Activated CD4-positive, alpha-beta memory T cell treated with anti-CD3 and anti-CD28 coated beads for 36 hours (primary cell): ENCODE measurements around the gene DCTN2. TPM values are rescaled to one million over a fixed set of nuclear protein-coding genes. Genes with fewer than 3 reads are reported as not detected.
A peak's percentile ranks its signal among the peaks of the same experiment; 100 is the strongest.

Source experiments
- CTCF ChIA-PET: fragments of 350-600 bp; sonication (Branson Sonifier 250); formaldehyde crosslinking; loops from one replicate; lab custom pipeline; 2021; ENCODE audit warnings: antibody characterized with exemption, inconsistent platforms; lab: Charles Lee
- POLR2A ChIA-PET: fragments of 350-600 bp; sonication (Branson Sonifier 250); formaldehyde crosslinking; loops from one replicate; lab custom pipeline; 2021; ENCODE audit warnings: antibody characterized with exemption; lab: Charles Lee
- DNase-seq: peaks from one replicate; pipeline ENCODE4 v3.0.0-alpha.2; 2020
- H3K27ac Mint-ChIP-seq: one replicate; pipeline ENCODE4 v1.8.0; 2021; ENCODE audit warnings: mixed read lengths
- H3K27me3 Mint-ChIP-seq: one replicate; pipeline ENCODE4 v1.8.0; 2021; ENCODE audit warnings: mixed read lengths
- H3K36me3 Mint-ChIP-seq: one replicate; pipeline ENCODE4 v1.8.0; 2021; ENCODE audit warnings: mixed read lengths
- H3K4me1 Mint-ChIP-seq: one replicate; pipeline ENCODE4 v1.8.0; 2021; ENCODE audit warnings: low read depth, mixed read lengths
- H3K4me3 Mint-ChIP-seq: one replicate; pipeline ENCODE4 v1.8.0; 2021; ENCODE audit warnings: mild to moderate bottlenecking, mixed read lengths
- H3K9me3 Mint-ChIP-seq: one replicate; pipeline ENCODE4 v1.8.0; 2021; ENCODE audit warnings: mixed read lengths
- intact Hi-C: fragments of 100-400 bp; cut with micrococcal nuclease; formaldehyde crosslinking; loops from one replicate; pipeline ENCODE4 v1.15.1; 2023
- total RNA-seq, 2 experiments: library from RNA; stranded (reverse); gene quantifications; one replicate each; pipeline ENCODE4 v1.2.3, GENCODE V29; 2021

Gene DCTN2
- total RNA-seq, 2 experiments from 2014 or later, result 81.0 to 85.2 TPM

DNA sequence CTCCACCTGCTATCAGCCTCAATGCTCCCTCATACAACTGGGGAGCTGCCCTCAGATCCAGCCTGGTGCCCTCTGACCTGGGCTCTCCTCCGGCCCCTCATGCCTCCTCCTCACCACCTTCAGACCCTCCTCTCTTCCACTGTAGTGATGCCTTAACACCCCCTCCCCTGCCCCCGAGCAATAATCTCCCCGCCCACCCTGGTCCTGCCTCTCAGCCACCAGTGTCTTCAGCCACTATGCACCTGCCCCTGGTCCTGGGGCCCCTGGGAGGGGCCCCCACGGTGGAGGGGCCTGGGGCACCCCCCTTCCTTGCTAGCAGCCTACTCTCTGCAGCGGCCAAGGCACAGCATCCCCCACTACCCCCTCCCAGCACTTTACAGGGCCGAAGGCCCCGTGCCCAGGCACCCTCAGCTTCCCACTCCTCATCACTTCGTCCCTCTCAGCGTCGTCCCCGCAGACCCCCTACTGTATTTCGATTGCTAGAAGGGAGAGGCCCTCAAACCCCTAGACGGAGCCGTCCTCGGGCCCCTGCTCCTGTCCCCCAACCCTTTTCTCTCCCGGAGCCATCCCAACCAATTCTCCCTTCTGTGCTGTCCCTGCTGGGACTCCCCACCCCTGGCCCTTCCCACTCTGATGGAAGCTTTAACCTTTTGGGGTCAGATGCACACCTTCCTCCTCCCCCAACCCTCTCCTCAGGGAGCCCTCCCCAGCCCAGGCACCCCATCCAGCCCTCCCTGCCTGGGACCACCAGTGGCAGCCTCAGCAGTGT, 21.2 kb downstream of the DCTN2 start:
- Mint-ChIP-seq H3K27ac (no peak overlapping the region), H3K27me3 (no peaks in the 10 kb centered on the region), H3K4me1 (peaks cover 30% of the 10 kb centered on the region), H3K36me3 (peaks cover 24% of the 10 kb centered on the region), H3K4me3 (no peak overlapping the region), H3K9me3 (no peaks in the 10 kb centered on the region)
- ChIA-PET POLR2A (interaction anchor here (0.6 kb wide), 1 partner anchor 512 kb away, joined by 3 read pairs; no protein-coding TSS in a partner anchor), CTCF (interaction anchor here (1.2 kb wide), 1 partner anchor 49 kb away, joined by 3 read pairs; no protein-coding TSS in a partner anchor)
- no peak for DNase-seq
- intact Hi-C loops, result no loop called here

DNA sequence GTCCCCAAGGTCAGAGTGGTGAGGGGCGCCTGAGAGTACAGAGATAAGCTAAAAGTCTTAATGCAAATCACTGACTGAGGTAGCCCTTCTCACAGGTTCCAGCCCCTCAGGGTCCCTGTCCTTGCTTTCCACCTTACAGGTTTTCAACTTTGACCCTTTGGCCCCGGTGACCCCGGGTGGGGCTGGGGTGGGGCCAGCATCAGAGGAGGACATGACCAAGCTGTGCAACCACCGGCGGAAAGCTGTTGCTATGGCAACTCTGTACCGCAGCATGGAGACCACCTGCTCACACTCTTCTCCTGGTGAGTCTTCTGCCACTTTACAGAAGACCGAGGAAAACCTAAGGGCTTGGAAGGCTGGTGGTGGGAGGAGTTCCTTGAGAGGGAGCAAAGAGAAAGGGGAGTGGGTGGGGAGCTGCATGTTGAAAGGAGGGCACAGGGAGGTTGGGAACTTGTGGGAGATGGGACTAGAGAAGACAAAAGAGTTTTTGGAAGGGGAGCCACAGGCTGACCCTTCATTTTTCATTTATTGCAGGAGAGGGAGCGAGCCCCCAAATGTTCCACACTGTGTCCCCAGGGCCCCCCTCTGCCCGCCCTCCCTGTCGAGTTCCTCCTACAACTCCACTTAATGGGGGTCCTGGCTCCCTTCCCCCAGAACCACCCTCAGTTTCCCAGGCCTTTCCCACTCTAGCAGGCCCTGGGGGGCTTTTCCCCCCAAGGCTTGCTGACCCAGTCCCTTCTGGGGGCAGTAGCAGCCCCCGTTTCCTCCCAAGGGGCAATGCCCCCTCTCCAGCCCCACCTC, 22.0 kb downstream of the DCTN2 start:
- no peaks in the 10 kb centered on the region for H3K9me3 Mint-ChIP-seq
- peaks cover 25% of the 10 kb centered on the region for H3K36me3 Mint-ChIP-seq
- no peaks in the 10 kb centered on the region for H3K27me3 Mint-ChIP-seq
- H3K27ac Mint-ChIP-seq, result no peak overlapping the region
- CTCF ChIA-PET, result interaction anchor here (0.5 to 2.6 kb wide), 3 partner anchors 48 to 261 kb away, joined by 3 to 7 read pairs (median 5); partner anchors contain the start of gene GLI1
- H3K4me1 Mint-ChIP-seq, result peaks cover 31% of the 10 kb centered on the region
- intact Hi-C loops, result loop anchor here (5.0 kb wide), 2 partner anchors 97 to 288 kb away; a partner anchor contains a TSS
- peak overlapping the region; percentile 93 for H3K4me3 Mint-ChIP-seq
- POLR2A ChIA-PET, result interaction anchor here (1.0 to 1.4 kb wide), 4 partner anchors 8 to 220 kb away, joined by 3 to 7 read pairs (median 4); partner anchors contain the start of genes DCTN2 and TSPAN31
- no peak for DNase-seq

DNA sequence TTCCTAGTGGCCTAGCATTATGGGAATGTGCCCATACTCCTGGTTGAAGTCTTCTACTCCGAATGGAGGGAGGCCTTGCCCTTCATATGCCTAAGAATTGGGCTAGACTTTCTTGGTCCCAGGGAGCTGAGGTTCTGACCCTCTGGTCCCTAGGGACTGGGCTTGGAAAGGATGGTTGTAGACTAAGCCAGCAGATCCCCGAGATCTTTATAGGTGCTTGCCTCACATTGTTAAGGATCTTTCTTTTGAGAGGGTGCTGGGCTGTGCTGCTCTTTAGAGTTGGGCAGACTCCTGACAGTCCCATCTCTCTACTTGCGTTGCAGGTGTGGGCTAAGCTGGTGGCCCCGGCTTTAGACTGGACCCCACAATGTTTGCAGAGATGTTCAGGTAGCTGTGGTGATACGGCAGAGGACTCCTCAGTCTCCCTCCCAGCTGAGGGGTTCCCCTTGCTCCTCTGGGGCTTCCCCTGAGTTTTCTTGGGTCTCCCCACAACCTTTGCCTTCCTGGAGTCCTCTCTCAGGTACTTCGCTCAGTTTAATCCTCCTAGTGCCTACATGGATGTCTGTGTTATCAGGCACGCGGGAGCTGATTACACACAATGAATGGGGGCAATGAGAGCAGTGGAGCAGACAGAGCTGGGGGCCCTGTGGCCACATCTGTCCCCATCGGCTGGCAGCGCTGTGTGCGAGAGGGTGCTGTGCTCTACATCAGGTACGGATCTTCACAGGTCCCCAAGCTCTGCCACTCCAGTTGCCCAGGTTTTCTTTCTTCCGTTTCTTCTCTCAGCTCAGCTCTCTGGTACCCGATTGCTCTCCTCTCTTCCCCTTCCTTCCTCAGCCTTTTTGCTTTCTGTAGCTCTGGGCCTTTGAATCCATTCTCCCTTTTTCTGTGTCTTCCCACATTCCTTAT, 23.0 kb downstream of the DCTN2 start:
- H3K4me1 Mint-ChIP-seq, result peaks cover 36% of the 10 kb centered on the region
- intact Hi-C loops, result loop anchor here (2.0 to 5.0 kb wide), 3 partner anchors 98 to 445 kb away; partner anchors contain the start of gene NEMP1

DNA sequence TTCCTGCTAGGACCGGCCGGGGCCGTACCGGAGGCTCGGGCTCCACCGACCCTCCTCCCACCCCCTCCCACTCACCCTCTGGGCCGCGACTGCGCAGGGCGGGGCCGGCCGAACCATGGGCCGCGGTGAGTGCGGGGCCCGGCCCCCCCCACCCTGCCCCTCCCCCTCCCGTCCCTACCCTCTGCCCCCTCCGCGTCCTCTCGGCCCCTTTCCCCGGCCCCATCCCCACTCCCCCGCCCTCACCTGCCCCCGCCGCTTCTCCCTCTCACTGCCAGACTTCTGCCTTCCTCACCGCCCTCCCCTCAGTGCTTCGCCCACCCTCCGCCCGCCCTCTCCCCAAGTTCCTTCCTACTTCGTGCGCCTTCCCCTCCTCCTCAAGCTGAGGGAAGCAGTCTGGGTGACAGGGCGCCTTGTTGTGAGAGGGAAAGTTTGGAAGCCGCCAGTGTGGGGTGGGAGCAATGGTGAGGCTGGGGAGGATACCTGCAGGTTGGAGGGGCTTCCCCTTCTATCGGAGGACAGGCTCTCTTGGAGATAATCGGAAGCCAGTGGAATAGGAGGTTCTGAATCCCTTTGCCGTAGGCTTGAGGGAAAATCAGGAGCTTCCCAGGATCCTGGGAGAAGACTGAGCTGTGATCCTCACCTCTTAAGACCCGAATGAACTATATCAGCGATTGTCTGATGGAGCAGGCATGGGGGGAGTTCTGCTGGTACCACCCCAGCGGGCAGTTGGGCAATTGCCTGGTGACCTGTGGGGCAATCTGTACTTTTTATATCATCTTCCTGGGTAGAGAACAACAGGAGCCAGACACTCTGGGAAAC, 23.9 kb downstream of the DCTN2 start:
- POLR2A ChIA-PET, result interaction anchor here (0.7 to 1.8 kb wide), 4 partner anchors 15 to 68 kb away, joined by 3 to 6 read pairs (median 4); partner anchors contain the start of genes DCTN2 and PIP4K2C
- DNase-seq, result peak; percentile 64
- intact Hi-C loops, result loop anchor here (1.0 to 5.0 kb wide), 7 partner anchors 24 to 444 kb away; partner anchors contain the start of genes CDK4, DCTN2 and NEMP1
- CTCF ChIA-PET, result interaction anchor here (0.9 to 2.6 kb wide), 5 partner anchors 24 to 99 kb away, joined by 3 to 8 read pairs (median 4); partner anchors contain the start of genes DCTN2 and GLI1
- H3K9me3 Mint-ChIP-seq, result no peaks in the 10 kb centered on the region
- peak overlapping the region; percentile 93 for H3K4me3 Mint-ChIP-seq
- no peaks in the 10 kb centered on the region for H3K27me3 Mint-ChIP-seq
- peaks cover 32% of the 10 kb centered on the region for H3K36me3 Mint-ChIP-seq
- H3K27ac Mint-ChIP-seq, result peak overlapping the region; percentile 90
- H3K4me1 Mint-ChIP-seq, result peaks cover 45% of the 10 kb centered on the region

More for the DNA sequence above, 23.0 kb downstream of the DCTN2 start:
- no peaks in the 10 kb centered on the region for H3K27me3 Mint-ChIP-seq
- peaks cover 29% of the 10 kb centered on the region for H3K36me3 Mint-ChIP-seq
- no peaks in the 10 kb centered on the region for H3K9me3 Mint-ChIP-seq
- H3K4me3 Mint-ChIP-seq, result peak overlapping the region; percentile 93
- H3K27ac Mint-ChIP-seq, result peak overlapping the region; percentile 90
- ChIA-PET CTCF (interaction anchor here (0.9 to 2.6 kb wide), 6 partner anchors 23 to 99 kb away, joined by 3 to 8 read pairs (median 4); partner anchors contain the start of genes DCTN2 and GLI1), POLR2A (interaction anchor here (0.5 to 1.8 kb wide), 9 partner anchors 9 to 221 kb away, joined by 3 to 7 read pairs (median 4); partner anchors contain the start of genes DCTN2, PIP4K2C and TSPAN31)
- peak; percentile 30 for DNase-seq

DNA sequence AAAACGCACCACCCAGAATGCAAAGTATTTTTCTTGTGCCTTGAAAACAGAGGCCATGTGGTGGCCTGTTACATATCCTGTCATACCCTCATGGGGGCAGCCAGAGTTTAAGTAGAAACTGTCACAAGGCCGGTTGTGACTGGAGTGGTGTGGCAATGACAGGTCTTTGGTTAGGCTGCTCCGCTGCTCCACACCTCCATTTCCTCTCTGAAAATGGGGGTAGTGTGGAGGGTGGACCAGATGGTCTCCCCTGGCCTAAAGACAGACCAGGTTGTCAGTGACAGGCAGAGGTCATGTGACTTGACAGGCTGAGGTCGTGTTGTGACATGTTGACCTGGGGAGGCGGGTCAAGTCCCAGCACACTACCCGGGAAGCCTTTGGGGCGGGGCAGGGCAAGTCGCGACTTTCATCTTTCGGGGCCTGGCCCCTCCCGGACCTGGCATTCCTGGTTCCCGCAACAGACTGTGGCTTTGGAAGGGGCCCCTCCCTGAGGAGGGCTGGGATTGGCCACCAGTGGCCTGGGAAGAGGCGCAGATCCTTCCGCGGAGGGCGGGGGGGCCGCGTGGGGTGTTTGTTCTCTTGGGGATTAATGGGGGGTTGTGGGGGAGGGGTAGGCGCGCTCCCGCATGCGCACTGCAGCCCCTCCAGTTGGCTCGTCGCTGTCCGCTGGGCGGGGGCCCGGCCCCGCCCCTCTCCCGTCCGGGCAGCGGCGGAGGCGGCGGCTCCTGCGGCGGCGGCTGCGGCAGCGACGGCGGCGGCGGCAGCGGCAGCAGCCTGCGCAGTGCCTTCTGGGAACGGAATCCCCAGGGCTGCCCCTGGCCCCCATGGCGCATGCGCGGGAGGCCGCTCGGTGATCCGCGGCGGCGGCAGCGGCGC, 24.7 kb downstream of the DCTN2 start, which contains the start of gene MBD6:
MBD6 (plus strand) TSS at position 814 of the 876 bp plus-strand sequence. CDS start 1,480 bp downstream, outside the sequence.
- H3K4me3 Mint-ChIP-seq, result peak within 1 kb of the TSS; percentile 94
- H3K27me3 Mint-ChIP-seq, result no peaks in the 10 kb centered on the region
- POLR2A ChIA-PET, result interaction anchor here (1.2 to 1.8 kb wide), 2 partner anchors 16 to 24 kb away, joined by 4 to 6 read pairs; partner anchors contain the start of gene DCTN2
- H3K27ac Mint-ChIP-seq, result peak within 1 kb of the TSS; percentile 100
- DNase-seq, result peak; percentile 94
- no peaks in the 10 kb centered on the region for H3K9me3 Mint-ChIP-seq
- intact Hi-C loops, result loop anchor here (1.0 to 5.0 kb wide), 7 partner anchors 25 to 443 kb away; partner anchors contain the start of genes CDK4, DCTN2 and NEMP1
- CTCF ChIA-PET, result interaction anchor here (2.6 kb wide), 1 partner anchor 63 kb away, joined by 7 read pairs; the partner anchor contains the start of gene GLI1
- H3K4me1 Mint-ChIP-seq, result peaks cover 53% of the 10 kb centered on the region
- peaks cover 35% of the 10 kb centered on the region for H3K36me3 Mint-ChIP-seq

DNA sequence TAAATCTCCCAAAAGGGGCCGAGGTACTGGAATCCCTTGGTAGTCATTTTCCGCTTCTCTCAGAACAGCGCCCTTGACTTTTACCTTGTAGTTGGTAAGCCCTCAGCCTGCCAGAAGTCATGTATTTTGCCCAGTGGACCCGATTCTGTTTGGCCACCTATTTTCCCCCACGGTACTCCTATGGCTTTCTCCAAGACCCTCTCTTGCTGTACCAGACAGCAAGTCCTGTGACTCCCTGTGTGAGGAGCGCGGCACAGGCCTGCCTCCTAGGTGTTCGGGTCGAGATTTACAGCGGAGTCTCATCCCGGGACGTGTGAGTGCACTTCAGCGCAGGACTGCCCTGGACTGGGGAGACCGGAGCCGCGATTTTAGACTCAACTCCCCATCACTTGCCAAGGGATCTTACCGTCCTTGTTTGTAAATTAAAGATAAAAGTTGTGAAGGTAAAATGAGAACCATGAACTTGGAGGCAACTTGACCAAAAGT, 25.4 kb downstream of the DCTN2 start:
- H3K36me3 Mint-ChIP-seq, result peaks cover 37% of the 10 kb centered on the region
- peaks cover 55% of the 10 kb centered on the region for H3K4me1 Mint-ChIP-seq
- no peaks in the 10 kb centered on the region for H3K9me3 Mint-ChIP-seq
- H3K4me3 Mint-ChIP-seq, result peak overlapping the region; percentile 94
- no peak for DNase-seq
- intact Hi-C loops, result loop anchor here (1.0 to 5.0 kb wide), 8 partner anchors 26 to 443 kb away; partner anchors contain the start of genes CDK4, DCTN2, NEMP1 and TSPAN31
- no peaks in the 10 kb centered on the region for H3K27me3 Mint-ChIP-seq
- CTCF ChIA-PET, result no interaction called here
- POLR2A ChIA-PET, result no interaction called here
- peak overlapping the region; percentile 100 for H3K27ac Mint-ChIP-seq

DNA sequence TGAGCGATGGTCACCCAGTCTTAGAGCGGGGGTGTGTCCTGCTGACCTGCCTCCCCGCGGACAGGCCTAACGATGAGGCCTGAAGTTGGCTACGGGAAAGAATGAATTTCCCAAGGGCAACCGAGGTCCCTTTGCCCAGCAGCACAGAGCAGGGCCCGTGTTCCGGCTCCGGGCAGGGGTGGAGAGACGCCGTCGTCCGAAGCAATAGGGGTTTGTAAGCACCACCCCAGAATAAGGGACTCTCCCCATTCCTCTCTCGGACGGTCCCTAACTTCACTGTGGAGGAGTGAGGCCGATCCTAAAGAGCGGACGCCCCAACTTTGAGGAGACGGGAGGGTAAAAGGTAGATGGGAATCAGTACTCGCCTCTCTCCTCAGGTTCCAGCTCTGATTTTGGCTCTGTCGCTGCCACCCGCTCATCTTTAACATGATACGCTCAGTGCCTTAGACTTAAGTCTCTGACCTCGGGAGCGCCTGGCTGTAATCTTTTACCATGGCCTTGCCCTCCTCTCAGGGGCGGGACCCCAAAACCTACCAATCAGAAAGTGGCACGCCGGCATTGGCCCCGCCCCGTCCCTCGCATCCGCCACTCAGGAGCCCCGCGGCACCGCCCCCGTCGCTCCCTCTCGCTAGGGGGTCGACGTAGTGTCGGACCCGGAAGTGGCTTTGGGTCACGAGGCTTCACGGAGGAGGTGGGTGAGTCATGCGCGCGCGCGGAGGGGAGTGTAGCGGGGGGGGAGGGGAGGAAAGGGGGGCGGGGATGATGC, 26.8 kb downstream of the DCTN2 start, which contains the start of gene DDIT3:
DDIT3 (minus strand) TSS at position 462 of the 766 bp plus-strand sequence. CDS start 3,108 bp downstream, outside the sequence.
- H3K9me3 Mint-ChIP-seq, result no peaks in the 10 kb centered on the region
- DNase-seq, result peak; percentile 100
- peak within 1 kb of the TSS; percentile 94 for H3K4me3 Mint-ChIP-seq
- H3K36me3 Mint-ChIP-seq, result peaks cover 48% of the 10 kb centered on the region
- peaks cover 55% of the 10 kb centered on the region for H3K4me1 Mint-ChIP-seq
- CTCF ChIA-PET, result interaction anchor here (1.1 to 1.4 kb wide), 2 partner anchors 44 to 173 kb away, joined by 4 read pairs; no protein-coding TSS in a partner anchor
- H3K27ac Mint-ChIP-seq, result peak within 1 kb of the TSS; percentile 100
- intact Hi-C loops, result loop anchor here (1.0 to 5.0 kb wide), 6 partner anchors 33 to 283 kb away; partner anchors contain the start of genes ARHGAP9, GLI1 and TSPAN31
- POLR2A ChIA-PET, result interaction anchor here (0.6 to 2.1 kb wide), 7 partner anchors 19 to 87 kb away, joined by 3 to 10 read pairs (median 5); partner anchors contain the start of gene ARHGAP9
- no peaks in the 10 kb centered on the region for H3K27me3 Mint-ChIP-seq

DNA sequence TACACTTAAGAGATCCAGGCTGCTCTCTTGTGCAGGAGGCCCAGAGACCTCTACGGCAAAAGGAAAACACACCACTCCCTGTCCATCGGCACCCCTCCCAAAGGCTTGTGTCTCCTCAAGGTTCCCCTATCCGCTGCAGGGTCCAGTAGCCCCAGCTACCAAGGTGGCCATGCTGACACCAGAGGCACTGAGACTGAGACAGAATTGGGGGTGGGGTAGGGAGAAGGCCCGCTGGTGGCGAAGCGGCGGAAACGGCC, 27.3 kb downstream of the DCTN2 start:
- no peak for DNase-seq
- intact Hi-C loops, result loop anchor here (1.0 to 5.0 kb wide), 6 partner anchors 32 to 282 kb away; partner anchors contain the start of genes ARHGAP9, GLI1 and TSPAN31
- Mint-ChIP-seq H3K4me3 (peak overlapping the region; percentile 94), H3K36me3 (peaks cover 53% of the 10 kb centered on the region), H3K4me1 (peaks cover 55% of the 10 kb centered on the region), H3K9me3 (no peaks in the 10 kb centered on the region), H3K27me3 (no peaks in the 10 kb centered on the region), H3K27ac (peak overlapping the region; percentile 100)
- CTCF ChIA-PET, result interaction anchor here (1.4 kb wide), 1 partner anchor 43 kb away, joined by 4 read pairs; no protein-coding TSS in a partner anchor
- POLR2A ChIA-PET, result interaction anchor here (0.5 to 2.1 kb wide), 6 partner anchors 17 to 42 kb away, joined by 3 to 10 read pairs (median 4); partner anchors contain the start of gene ARHGAP9
